Measurements from ENCODE around the gene PRB2. TPM values are rescaled to one million over a fixed set of nuclear protein-coding genes. Genes with fewer than 3 reads are reported as not detected.
"Not testable (repeated sequence)": the region's sequence is repeated elsewhere in the genome, so short reads cannot be mapped to it uniquely, and the experiment has no call there.

PRB2 gene
- total RNA-seq, result not detected

GRCh38 chr12:11395467-11395866 lies at the start of gene PRB2:
TSS of gene PRB2 (minus strand) at chr12:11395567. CDS start at chr12:11395529, 38 bp downstream.
- not testable (repeated sequence) for H3K9me3 Mint-ChIP-seq; H3K36me3 Mint-ChIP-seq (ENCODE audit: insufficient read depth); DNase-seq; H3K4me3 Mint-ChIP-seq; H3K27me3 Mint-ChIP-seq (ENCODE audit: low read depth); ATAC-seq; H3K4me1 Mint-ChIP-seq (ENCODE audit: low read depth)

- H3K4me3 Mint-ChIP-seq, result no peak overlapping the region
- H3K9me3 Mint-ChIP-seq, result no peaks in the 10 kb centered on the region
- no peaks in the 10 kb centered on the region for H3K27me3 Mint-ChIP-seq (ENCODE audit: low read depth)
- no peaks in the 10 kb centered on the region for H3K4me1 Mint-ChIP-seq (ENCODE audit: low read depth)
- no peaks in the 10 kb centered on the region for H3K36me3 Mint-ChIP-seq (ENCODE audit: insufficient read depth)
- no peak for ATAC-seq
- DNase-seq, result no peak
Observed at GRCh38 chr12:11437966-11438365, 42.6 kb upstream of the PRB2 start.

DNA sequence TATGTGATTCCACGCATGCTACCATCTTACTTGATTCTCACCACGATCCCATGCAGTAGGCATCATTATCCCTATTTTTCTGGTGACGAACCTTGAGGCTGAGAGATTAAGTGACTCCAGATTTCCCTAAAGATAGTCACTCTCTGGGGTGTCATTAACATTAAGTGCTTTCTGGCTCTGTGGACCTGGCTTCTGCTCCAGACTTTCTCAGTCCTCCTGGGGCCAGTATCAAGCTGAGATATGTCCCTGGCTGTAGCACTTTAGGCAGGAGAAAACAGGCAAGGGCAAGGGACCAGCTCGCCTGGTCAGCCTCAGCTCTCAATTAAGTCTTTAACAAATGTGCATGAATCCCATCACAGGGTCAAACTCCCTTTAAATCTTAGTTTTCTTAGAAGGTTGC lies 38.3 kb upstream of the PRB2 start:
- ATAC-seq, result no peak
- no peak for DNase-seq
- no peak overlapping the region for H3K4me3 Mint-ChIP-seq
- H3K4me1 Mint-ChIP-seq (ENCODE audit: low read depth), result no peaks in the 10 kb centered on the region
- H3K36me3 Mint-ChIP-seq (ENCODE audit: insufficient read depth), result no peaks in the 10 kb centered on the region
- H3K27me3 Mint-ChIP-seq (ENCODE audit: low read depth), result no peaks in the 10 kb centered on the region
- no peaks in the 10 kb centered on the region for H3K9me3 Mint-ChIP-seq

GRCh38 chr12:11431486-11431885 lies 36.1 kb upstream of the PRB2 start:
- Mint-ChIP-seq H3K4me1 (ENCODE audit: low read depth) (no peaks in the 10 kb centered on the region), H3K9me3 (no peaks in the 10 kb centered on the region), H3K4me3 (no peak overlapping the region), H3K27me3 (ENCODE audit: low read depth) (no peaks in the 10 kb centered on the region), H3K36me3 (ENCODE audit: insufficient read depth) (no peaks in the 10 kb centered on the region)
- DNase-seq (no peak), ATAC-seq (no peak)

DNA sequence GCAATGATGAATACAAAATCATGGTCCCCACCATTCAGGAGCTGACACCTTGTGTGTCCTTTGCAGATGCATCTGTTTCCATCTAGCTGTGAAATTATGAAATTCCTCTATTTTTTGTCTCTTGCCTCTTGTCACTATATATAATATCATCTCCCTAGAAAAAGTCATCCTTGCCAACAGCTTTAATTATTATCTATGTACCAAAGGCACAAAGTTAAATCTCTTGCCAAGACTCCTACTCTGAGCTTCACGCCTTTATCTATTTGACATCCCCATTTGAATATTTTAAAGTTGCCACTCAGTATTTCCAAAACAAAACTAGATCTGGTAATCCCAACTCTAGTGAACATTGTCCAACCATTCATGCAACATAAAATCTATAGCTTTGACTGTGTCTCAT lies 32.0 kb upstream of the PRB2 start:
- Mint-ChIP-seq H3K9me3 (no peaks in the 10 kb centered on the region), H3K27me3 (ENCODE audit: low read depth) (no peaks in the 10 kb centered on the region), H3K36me3 (ENCODE audit: insufficient read depth) (peaks cover 3% of the 10 kb centered on the region), H3K4me3 (no peak overlapping the region), H3K4me1 (ENCODE audit: low read depth) (no peaks in the 10 kb centered on the region)
- ATAC-seq (no peak), DNase-seq (no peak)

GRCh38 chr12:11412731-11413130 lies 17.4 kb upstream of the PRB2 start:
- H3K36me3 Mint-ChIP-seq (ENCODE audit: insufficient read depth), result peaks cover 6% of the 10 kb centered on the region
- H3K4me1 Mint-ChIP-seq (ENCODE audit: low read depth), result no peaks in the 10 kb centered on the region
- H3K27me3 Mint-ChIP-seq (ENCODE audit: low read depth), result peaks cover 3% of the 10 kb centered on the region
- ATAC-seq (no peak), DNase-seq (no peak)
- no peak overlapping the region for H3K4me3 Mint-ChIP-seq
- H3K9me3 Mint-ChIP-seq, result peaks cover 17% of the 10 kb centered on the region

- Mint-ChIP-seq H3K9me3 (peaks cover 17% of the 10 kb centered on the region), H3K4me3 (no peak overlapping the region), H3K36me3 (ENCODE audit: insufficient read depth) (peaks cover 7% of the 10 kb centered on the region), H3K27me3 (ENCODE audit: low read depth) (peaks cover 3% of the 10 kb centered on the region), H3K4me1 (ENCODE audit: low read depth) (no peaks in the 10 kb centered on the region)
- no peak for DNase-seq
- no peak for ATAC-seq
Observed at GRCh38 chr12:11408096-11408495, 12.7 kb upstream of the PRB2 start.

DNA sequence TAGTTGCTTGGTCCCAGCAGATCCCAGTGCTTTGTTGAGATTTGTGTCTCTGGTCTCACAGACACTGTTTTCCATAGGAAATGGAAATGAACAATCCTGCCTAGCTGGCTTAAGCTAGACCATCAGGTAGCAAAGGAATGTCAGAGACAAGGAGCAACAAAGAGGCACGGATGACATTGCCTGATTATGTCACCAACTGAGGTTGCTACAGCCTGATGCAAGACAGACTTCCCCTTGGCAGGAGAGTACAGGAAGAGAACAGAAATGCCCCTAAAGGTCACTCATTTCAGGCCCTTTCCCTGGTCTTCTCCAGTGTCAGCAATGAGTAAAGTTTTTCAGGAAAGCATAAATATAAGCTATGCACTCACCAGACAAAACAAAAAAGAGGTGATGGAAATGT lies 2.0 kb upstream of the PRB2 start:
- Mint-ChIP-seq H3K9me3 (no peaks in the 10 kb centered on the region), H3K4me3 (no peak overlapping the region), H3K27me3 (ENCODE audit: low read depth) (no peaks in the 10 kb centered on the region), H3K4me1 (ENCODE audit: low read depth) (no peaks in the 10 kb centered on the region), H3K36me3 (ENCODE audit: insufficient read depth) (no peaks in the 10 kb centered on the region)
- no peak for ATAC-seq
- DNase-seq, result no peak

DNA sequence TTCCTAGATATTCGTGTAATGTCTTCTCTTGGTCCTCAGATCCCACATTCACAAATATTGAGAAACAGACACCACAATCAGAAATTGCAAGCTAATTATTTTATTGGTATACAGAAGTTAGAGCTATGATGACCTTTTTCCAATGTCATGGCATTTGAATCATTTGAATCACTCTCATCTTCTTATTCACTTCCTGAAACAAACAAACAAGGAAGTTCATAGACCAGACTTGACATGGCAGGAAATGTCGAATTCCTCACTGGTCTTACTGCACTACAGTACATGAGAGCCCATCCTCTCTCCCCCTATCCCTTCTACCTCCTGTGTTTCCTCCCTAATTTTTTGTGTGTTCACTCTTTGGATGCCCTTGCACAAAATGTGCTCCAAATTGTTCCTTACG lies 3.9 kb downstream of the PRB2 start:
- not testable (repeated sequence) for H3K4me1 Mint-ChIP-seq (ENCODE audit: low read depth); DNase-seq; H3K9me3 Mint-ChIP-seq; ATAC-seq; H3K4me3 Mint-ChIP-seq; H3K36me3 Mint-ChIP-seq (ENCODE audit: insufficient read depth); H3K27me3 Mint-ChIP-seq (ENCODE audit: low read depth)

GRCh38 chr12:11377420-11377819 lies 17.9 kb downstream of the PRB2 start:
- H3K27me3 Mint-ChIP-seq (ENCODE audit: low read depth); H3K4me3 Mint-ChIP-seq; H3K4me1 Mint-ChIP-seq (ENCODE audit: low read depth); DNase-seq; ATAC-seq: not testable (repeated sequence)
- H3K36me3 Mint-ChIP-seq (ENCODE audit: insufficient read depth), result peaks cover 18% of the 10 kb centered on the region
- peaks cover 37% of the 10 kb centered on the region for H3K9me3 Mint-ChIP-seq

GRCh38 chr12:11361151-11361550 lies 34.2 kb downstream of the PRB2 start:
- DNase-seq (no peak), ATAC-seq (no peak)
- no peak overlapping the region for H3K4me3 Mint-ChIP-seq
- no peaks in the 10 kb centered on the region for H3K4me1 Mint-ChIP-seq (ENCODE audit: low read depth)
- no peaks in the 10 kb centered on the region for H3K36me3 Mint-ChIP-seq (ENCODE audit: insufficient read depth)
- H3K9me3 Mint-ChIP-seq, result no peaks in the 10 kb centered on the region
- H3K27me3 Mint-ChIP-seq (ENCODE audit: low read depth), result no peaks in the 10 kb centered on the region

GRCh38 chr12:11360205-11360883 lies 35.0 kb downstream of the PRB2 start:
- not testable (repeated sequence) for H3K27me3 Mint-ChIP-seq (ENCODE audit: low read depth); H3K4me3 Mint-ChIP-seq; DNase-seq; H3K36me3 Mint-ChIP-seq (ENCODE audit: insufficient read depth); ATAC-seq; H3K4me1 Mint-ChIP-seq (ENCODE audit: low read depth); H3K9me3 Mint-ChIP-seq

DNA sequence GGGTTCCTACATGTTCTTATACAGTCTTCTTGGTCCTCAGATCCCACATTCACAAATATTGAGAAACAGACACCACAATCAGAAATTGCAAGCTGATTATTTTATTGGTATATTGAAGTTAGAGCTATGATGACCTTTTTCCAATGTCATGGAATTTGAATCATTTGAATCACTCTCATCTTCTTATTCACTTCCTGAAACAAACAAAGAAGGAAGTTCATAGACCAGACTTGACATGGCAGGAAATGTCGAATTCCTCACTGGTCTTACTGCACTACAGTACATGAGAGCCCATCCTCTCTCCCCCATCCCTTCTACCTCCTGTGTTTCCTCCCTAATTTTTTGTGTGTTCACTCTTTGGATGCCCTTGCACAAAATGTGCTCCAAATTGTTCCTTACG lies 43.6 kb downstream of the PRB2 start:
- not testable (repeated sequence) for H3K9me3 Mint-ChIP-seq; H3K4me1 Mint-ChIP-seq (ENCODE audit: low read depth); H3K36me3 Mint-ChIP-seq (ENCODE audit: insufficient read depth); H3K4me3 Mint-ChIP-seq; H3K27me3 Mint-ChIP-seq (ENCODE audit: low read depth); ATAC-seq; DNase-seq

DNA sequence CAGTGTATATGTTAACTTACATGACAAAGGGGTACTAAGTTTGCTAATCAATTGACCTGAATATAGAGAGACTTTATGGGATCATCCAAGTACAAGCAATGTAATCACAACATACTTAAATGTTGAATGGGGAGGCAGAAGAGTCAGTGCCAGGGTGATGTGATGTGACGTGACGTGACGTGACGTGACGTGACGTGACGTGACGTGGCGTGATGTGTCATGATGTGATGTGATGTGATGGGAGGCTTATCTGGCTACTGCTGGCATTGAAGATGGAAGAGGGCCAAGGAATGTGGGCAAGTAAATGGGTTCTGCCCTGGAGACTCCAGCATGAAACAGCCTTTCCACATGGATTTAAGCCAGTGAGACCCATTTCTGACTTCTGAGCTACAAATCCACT lies 46.9 kb downstream of the PRB2 start:
- Mint-ChIP-seq H3K9me3 (peaks cover 5% of the 10 kb centered on the region), H3K36me3 (ENCODE audit: insufficient read depth) (peaks cover 3% of the 10 kb centered on the region), H3K4me3 (no peak overlapping the region), H3K4me1 (ENCODE audit: low read depth) (no peaks in the 10 kb centered on the region), H3K27me3 (ENCODE audit: low read depth) (no peaks in the 10 kb centered on the region)
- ATAC-seq, result no peak
- DNase-seq, result no peak

DNA sequence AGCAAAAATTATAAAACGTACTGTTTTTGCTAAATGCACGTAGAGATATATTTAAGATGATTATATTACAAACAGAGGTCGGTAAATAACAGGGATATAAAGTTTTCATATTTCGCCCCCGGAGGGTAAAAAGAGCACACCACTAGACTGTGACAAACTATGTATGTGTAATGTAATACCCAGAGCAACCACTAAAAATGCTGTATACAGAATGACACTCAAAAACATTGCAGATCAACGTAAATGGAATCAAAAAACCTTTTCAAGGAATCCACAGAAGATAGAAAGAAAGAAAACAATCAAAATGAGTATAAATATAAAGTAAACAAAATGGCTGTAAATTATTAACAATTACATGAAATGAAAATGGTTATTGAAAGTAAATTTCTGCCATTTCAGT lies 47.6 kb downstream of the PRB2 start:
- peaks cover 3% of the 10 kb centered on the region for H3K36me3 Mint-ChIP-seq (ENCODE audit: insufficient read depth)
- no peak overlapping the region for H3K4me3 Mint-ChIP-seq
- H3K4me1 Mint-ChIP-seq (ENCODE audit: low read depth), result no peaks in the 10 kb centered on the region
- H3K27me3 Mint-ChIP-seq (ENCODE audit: low read depth), result no peaks in the 10 kb centered on the region
- no peak for DNase-seq
- H3K9me3 Mint-ChIP-seq, result peaks cover 5% of the 10 kb centered on the region
- ATAC-seq, result no peak

DNA sequence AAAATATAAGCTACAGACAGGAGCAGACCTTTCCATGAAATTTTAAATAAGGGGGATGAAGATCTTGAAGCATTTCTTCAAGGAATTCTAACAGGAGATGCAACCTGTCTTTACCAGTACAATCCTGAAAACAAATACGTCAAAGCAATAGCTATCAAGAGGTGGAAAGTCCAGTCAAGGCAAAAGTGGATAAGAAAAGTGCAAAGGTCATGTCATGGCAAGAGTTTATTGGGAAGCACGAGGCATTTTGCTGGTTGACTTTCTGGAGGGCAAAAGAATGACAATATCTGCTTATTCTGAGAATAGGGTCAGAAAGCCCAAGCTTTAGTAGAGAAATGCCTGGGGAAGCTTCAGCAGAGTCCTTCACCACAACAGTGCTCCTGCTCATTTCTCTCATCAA lies 50.9 kb downstream of the PRB2 start:
- DNase-seq (no peak), ATAC-seq (no peak)
- Mint-ChIP-seq H3K36me3 (ENCODE audit: insufficient read depth) (peaks cover 4% of the 10 kb centered on the region), H3K4me1 (ENCODE audit: low read depth) (no peaks in the 10 kb centered on the region), H3K4me3 (no peak overlapping the region), H3K9me3 (peaks cover 5% of the 10 kb centered on the region), H3K27me3 (ENCODE audit: low read depth) (no peaks in the 10 kb centered on the region)
